ENCODE results near the gene CASP5.
"Not testable (repeated sequence)": the region's sequence is repeated elsewhere in the genome, so short reads cannot be mapped to it uniquely, and the experiment has no call there.

CASP5 gene

DNA sequence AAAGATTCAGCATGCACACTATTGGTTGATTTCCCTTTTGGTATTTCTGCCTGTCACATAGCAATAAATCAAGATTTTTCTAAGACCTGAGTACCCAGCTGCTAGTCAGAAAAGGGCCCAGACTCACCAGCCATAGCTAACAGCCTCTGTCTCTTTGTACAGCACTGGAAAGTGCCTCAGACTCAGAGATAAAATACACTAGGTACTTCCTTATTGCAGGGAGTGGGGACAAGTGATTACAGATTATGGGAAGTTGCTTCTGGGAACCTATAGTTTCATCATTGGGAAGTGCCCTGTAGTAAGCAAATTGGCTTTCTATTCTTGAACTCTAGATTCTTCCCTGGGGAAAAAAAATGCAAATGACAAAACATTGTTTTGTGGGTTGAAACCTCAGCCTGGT lies at the start of gene CASP5:
TSS of gene CASP5 (minus strand) at position 166 of the 400 bp plus-strand sequence. CDS start at position 134, 32 bp downstream.
- DNase-seq (ENCODE audit: low spot score) = no peak

DNA sequence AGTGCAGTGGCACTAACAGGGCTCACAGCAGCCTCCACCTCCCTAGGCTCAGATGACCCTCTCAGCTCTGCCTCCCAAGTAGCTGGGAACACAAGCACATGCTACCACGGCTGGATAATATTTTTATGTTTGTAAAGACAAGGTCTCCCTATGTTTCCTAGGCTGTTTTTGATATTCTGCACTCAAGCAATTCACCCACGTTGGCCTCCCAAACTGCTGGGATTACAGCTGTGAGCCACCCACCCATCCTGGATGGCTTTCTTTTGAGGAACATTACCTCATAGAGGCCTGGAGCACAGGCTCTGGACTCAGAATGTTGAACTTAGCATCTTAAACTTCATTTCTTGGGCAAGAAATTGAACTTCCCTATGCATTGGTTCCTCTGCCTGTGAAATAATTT lies 49.1 kb upstream of the CASP5 start:
- not testable (repeated sequence) for DNase-seq (ENCODE audit: low spot score)

GRCh38 chr11:105071089-105071732 lies 48.2 kb upstream of the CASP5 start:
- no peak for DNase-seq (ENCODE audit: low spot score)

DNA sequence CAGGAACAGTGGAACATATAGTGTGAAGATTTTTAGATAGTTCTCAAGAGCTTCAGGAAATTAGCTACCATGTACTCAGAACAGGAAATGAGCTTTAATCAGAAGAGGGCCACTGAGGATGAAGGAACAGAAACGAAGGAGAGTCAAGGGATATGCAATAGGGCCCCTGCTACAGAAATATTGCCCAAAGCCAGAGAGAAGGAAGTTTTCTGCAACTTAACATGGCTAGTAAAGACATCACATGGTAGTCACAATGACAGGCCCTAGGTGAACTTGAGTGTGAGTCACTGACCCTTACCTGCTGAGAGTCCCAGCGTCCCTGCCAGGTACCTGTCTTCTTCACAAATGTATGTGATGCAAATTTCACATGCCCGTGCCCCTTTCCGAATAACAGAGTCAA lies 47.3 kb upstream of the CASP5 start:
- no peak for DNase-seq (ENCODE audit: low spot score)

- DNase-seq (ENCODE audit: low spot score) = not testable (repeated sequence)
Measured at GRCh38 chr11:105069749-105070148, 46.8 kb upstream of the CASP5 start.

DNA sequence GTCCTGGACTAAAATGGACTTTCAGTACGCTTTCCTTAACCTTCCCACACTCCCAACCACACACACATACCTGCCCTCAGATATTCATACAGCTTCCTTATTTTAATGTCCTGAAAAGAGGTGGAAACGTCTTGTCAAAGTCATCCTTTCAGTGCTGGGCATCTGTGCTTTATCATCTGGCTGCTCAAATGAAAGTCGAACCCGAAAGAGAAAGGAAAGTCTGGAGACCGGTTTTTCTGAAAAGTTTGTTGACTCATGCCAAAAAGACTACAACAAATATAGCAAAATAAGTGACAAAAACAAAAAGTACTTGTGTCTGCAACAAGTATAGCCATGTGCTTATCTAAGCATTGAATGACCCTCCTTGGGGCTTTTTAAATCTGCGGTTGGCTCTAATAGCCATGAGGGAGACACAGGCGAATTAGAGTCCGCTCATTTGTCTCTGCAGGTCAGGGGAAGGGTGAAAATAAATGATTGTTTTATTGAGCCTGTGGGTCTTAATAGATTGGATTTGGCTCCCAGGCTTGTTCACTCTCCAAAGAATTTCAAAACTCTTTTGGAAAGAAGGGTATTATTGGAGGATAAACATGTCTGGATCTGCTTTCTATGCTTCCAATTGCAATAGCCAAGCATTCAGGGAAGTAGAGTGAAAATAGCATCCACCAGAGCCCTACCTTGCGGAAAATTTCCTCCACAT lies 40.4 kb upstream of the CASP5 start:
- DNase-seq (ENCODE audit: low spot score) = not testable (repeated sequence)

DNA sequence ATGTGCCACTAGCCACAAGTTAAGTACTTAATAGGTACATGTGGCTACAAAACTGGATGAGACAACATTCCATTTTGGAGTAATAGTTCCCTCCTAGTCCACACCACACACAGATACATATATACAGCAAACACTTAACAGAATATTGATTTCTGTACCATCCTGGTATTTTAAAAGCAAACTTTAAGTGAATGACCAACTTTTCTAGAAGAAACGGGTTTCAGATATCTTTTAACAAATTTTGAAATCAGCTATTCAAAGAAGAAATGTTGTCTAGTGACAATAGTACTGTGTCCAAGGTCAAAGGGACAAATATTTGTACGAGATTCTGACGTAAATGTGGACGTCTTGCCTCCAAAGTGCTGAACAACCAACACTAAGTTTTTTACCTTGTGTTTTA lies 34.5 kb upstream of the CASP5 start:
- DNase-seq (ENCODE audit: low spot score) = no peak

DNA sequence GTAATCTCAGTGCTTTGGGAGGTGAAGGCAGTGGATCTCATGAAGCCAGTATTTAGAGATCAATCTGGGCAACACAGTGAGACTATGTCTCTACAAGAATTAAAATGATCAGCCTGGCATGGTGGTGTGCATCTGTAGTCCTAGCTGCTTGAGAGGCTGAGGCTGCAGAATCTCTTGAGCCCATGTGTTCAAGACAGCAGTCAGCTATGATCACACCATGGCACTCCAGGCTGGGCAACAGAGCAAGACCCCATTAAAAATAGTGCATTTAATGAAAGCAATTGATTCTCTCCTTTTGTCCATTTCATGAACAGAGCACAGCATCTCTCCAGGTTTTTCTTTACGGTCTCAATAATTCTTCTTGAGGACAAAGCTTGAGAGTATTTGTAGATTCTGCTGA lies 33.5 kb upstream of the CASP5 start:
- no peak for DNase-seq (ENCODE audit: low spot score)

- no peak for DNase-seq (ENCODE audit: low spot score)
Measured at GRCh38 chr11:105054723-105055493, 31.9 kb upstream of the CASP5 start.

DNA sequence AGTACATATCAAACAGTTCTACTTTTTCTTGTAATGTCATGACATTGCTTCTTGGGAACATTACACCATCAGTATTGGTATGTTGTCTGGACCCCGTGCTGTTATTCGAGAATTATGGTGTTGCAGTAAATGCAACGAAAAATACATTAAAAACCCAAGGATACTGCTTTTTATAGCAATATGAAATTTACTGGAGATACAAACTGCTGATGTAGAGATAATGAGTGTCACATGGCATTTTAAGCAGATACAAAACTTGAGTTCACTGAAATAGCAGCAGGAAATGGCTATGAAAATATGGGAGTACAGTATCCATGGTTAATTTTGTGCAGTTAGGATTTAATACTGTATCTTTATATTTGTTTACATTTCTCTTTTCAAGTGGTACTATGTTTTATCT lies 29.5 kb upstream of the CASP5 start:
- DNase-seq (ENCODE audit: low spot score) = no peak

- no peak for DNase-seq (ENCODE audit: low spot score)
Measured at GRCh38 chr11:105051559-105051958, 28.6 kb upstream of the CASP5 start.

- no peak for DNase-seq (ENCODE audit: low spot score)
Measured at GRCh38 chr11:105049481-105049880, 26.5 kb upstream of the CASP5 start.

GRCh38 chr11:105046898-105047579 lies 24.1 kb upstream of the CASP5 start:
- peak; percentile 80 for DNase-seq (ENCODE audit: low spot score)

GRCh38 chr11:105045676-105046296 lies 22.8 kb upstream of the CASP5 start:
- DNase-seq (ENCODE audit: low spot score) = no peak

- not testable (repeated sequence) for DNase-seq (ENCODE audit: low spot score)
Measured at GRCh38 chr11:105044557-105045524, 21.9 kb upstream of the CASP5 start, which contains the start of gene CARD16. Gene CARD16, minus strand, starts transcription at chr11:105045335. Its CDS starts 38 bp downstream, at chr11:105045297.

- DNase-seq (ENCODE audit: low spot score) = no peak
Measured at GRCh38 chr11:105042178-105042577, 19.2 kb upstream of the CASP5 start.

- DNase-seq (ENCODE audit: low spot score) = no peak
Measured at GRCh38 chr11:105040703-105041102, 17.7 kb upstream of the CASP5 start.

GRCh38 chr11:105034813-105035620 lies 12.0 kb upstream of the CASP5 start, which contains the start of gene CASP1:
Gene CASP1, minus strand, starts transcription at chr11:105035144. Its CDS starts 31 bp downstream, at chr11:105035113.
- no peak for DNase-seq (ENCODE audit: low spot score)

GRCh38 chr11:105034388-105034787 lies 11.4 kb upstream of the CASP5 start:
- DNase-seq (ENCODE audit: low spot score) = not testable (repeated sequence)

DNA sequence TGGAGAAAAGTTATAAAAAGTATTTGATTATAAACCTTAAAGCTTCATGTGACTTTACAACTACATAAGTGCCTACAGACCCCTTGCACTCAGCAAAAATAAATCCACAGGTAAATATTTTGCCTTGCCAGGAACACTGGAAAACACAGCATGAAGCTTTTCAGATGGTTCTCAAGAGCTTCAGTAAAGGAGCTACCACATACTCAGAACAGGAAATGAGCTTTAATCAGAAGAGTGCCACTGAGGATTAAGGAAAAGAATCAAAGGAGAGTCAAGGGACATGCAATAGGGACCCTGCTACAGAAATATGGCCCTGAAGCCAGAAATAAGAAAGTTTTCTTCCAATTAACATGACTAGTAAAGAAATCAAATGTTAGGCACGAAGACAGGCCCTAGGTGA lies 10.8 kb upstream of the CASP5 start:
- DNase-seq (ENCODE audit: low spot score) = no peak
